Pons (tissue), 1 donor: ENCODE measurements around the gene USP47.

Experiments used
- DNase-seq: peaks from one replicate; pipeline ENCODE4 v3.0.0-alpha.2; 2016; ENCODE audit warnings: low spot score

The USP47 gene

DNA sequence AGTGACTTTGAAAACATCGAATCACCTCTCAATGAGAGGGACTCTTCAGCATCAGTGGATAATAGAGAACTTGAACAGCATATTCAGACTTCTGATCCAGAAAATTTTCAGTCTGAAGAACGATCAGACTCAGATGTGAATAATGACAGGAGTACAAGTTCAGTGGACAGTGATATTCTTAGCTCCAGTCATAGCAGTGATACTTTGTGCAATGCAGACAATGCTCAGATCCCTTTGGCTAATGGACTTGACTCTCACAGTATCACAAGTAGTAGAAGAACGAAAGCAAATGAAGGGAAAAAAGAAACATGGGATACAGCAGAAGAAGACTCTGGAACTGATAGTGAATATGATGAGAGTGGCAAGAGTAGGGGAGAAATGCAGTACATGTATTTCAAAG, 100.9 kb downstream of the USP47 start:
- no peak for DNase-seq

GRCh38 chr11:11944444-11944843, 102.7 kb downstream of the USP47 start:
- DNase-seq: no peak

GRCh38 chr11:11946180-11946579, 104.4 kb downstream of the USP47 start:
- DNase-seq: no peak

DNA sequence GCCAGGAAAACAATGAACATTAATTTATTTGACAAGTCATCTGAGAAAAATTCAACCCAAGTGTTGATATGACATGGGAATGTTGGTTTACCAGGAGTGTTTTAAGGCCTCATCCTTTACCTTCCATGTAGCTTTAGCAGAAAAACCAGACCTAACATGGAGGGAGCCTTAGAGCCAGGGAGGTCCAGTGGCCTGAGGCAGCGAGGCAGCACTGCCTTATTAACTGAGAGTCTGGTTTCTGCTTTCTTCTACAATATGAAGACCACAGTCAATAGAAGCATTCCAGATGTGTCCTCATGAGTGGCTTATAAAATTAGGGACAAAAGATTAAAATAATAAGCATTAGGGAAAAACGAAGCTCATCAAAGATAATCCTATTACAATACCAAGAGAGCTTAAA, 105.1 kb downstream of the USP47 start:
- DNase-seq: no peak

DNA sequence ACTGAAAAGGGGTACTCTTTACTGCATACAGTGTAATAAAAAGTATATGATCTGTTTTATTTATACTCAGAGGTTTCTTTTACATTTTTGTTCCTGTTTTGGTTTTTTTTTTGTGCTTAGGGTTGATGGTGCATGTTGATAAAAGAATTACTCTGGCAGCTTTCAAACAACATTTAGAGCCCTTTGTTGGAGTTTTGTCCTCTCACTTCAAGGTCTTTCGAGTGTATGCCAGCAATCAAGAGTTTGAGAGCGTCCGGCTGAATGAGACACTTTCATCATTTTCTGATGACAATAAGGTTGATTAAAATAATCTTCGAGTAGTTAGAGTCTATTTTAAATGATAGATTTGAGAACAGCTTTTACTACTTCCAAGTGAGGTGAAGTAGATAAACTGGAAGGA, 106.1 kb downstream of the USP47 start:
- no peak for DNase-seq

DNA sequence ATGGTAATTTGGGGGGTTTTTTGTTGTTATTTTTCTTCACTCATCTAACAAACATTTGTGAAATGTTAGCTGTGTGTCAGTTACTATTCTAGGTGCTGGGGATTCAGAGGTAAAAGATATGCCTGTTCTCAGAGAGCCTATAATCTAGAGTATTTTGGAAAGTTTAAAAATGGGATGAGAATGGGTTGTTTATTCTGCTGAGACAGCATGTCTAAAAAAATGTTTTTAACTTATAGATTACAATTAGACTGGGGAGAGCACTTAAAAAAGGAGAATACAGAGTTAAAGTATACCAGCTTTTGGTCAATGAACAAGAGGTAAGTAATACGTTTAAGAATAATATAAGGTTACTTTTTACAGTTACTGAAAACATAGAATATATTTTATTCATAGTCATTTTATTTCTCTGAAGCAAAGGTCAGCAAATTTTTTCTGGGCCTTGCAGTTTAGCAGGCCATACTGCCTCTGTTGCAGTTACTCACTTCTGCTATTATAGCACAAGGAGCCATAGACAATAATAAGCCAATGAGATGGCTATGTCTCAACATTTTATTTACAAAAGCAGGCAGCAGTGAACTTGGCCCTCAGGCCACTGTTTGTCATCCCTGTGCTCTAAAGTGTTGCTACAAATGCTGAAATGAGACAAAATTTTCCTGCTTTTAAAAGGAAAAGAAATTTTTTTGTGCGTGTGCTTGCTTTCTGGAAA, 106.6 kb downstream of the USP47 start:
- no peak for DNase-seq

- no peak for DNase-seq
These were observed 107.7 kb downstream of the USP47 start for GRCh38 chr11:11949482-11949881.

- DNase-seq: no peak
These were observed 110.3 kb downstream of the USP47 start for GRCh38 chr11:11952036-11952435.

GRCh38 chr11:11956006-11956405, 114.2 kb downstream of the USP47 start:
- DNase-seq: no peak

- no peak for DNase-seq
These were observed 116.8 kb downstream of the USP47 start for GRCh38 chr11:11958403-11959231.

GRCh38 chr11:11959601-11960000, 117.8 kb downstream of the USP47 start:
- DNase-seq: no peak

- DNase-seq: peak; percentile 75
These were observed 118.9 kb downstream of the USP47 start for GRCh38 chr11:11960687-11961086.

GRCh38 chr11:11961399-11962028, 119.7 kb downstream of the USP47 start:
- DNase-seq: no peak

DNA sequence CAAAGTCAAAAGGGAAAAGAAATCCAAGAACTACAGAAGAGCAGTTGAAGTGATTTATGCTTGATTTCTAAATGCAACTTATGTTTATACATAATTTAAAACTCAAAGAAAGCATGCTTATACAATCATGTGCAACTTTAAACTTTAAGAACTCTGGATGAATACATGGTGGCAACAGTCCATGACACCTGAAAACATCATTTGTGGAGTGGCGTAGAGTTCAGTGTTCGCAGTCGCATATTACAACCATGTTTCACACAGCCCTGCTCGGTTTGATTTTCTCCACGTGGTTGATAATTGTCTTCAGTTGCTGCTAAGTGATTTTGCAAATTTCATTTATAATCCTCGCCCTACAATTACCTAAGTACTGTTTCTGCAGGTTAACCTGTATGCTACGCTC, 121.3 kb downstream of the USP47 start:
- DNase-seq: no peak

- DNase-seq: no peak
These were observed 122.3 kb downstream of the USP47 start for GRCh38 chr11:11963842-11964773.

GRCh38 chr11:11964774-11965150, 123.0 kb downstream of the USP47 start:
- DNase-seq: no peak

GRCh38 chr11:11965192-11965591, 123.4 kb downstream of the USP47 start:
- DNase-seq: no peak

- DNase-seq: no peak
These were observed 124.0 kb downstream of the USP47 start for GRCh38 chr11:11965656-11966353.

GRCh38 chr11:11966354-11966741, 124.6 kb downstream of the USP47 start:
- DNase-seq: no peak

GRCh38 chr11:11966826-11967668, 125.3 kb downstream of the USP47 start:
- DNase-seq: peak; percentile 74
